Panc1 (cell line): ENCODE data around the gene RRP9. TPM values are rescaled to one million over a fixed set of nuclear protein-coding genes. Genes with fewer than 3 reads are reported as not detected.

Experiments used
- ATAC-seq: fragments of 200-7000 bp; cut with Tn5 transposase; 2 replicates; pipeline ENCODE4 v1.9.1; 2020; ENCODE audit warnings: mild to moderate bottlenecking, moderate library complexity
- BruUV-seq: library from RNA; stranded (reverse); fragments of 400-500 nt; replicated peaks from 2 replicates; lab custom pipeline; 2021; lab: Mats Ljungman, UMichigan
- CTCF ChIA-PET: fragments of 300-600 bp; sonication (Branson Sonifier 250); formaldehyde crosslinking; loops from one replicate; lab custom pipeline; 2022; ENCODE audit warnings: antibody characterized with exemption; lab: Charles Lee
- POLR2A ChIA-PET: fragments of 300-600 bp; sonication (Branson Sonifier 250); formaldehyde crosslinking; loops from one replicate; lab custom pipeline; 2022; ENCODE audit warnings: antibody characterized with exemption; lab: Charles Lee
- DNase-seq: peaks from one replicate; pipeline ENCODE4 v3.0.0-alpha.2; 2010; ENCODE audit warnings: low read depth, low spot score
- H3K27ac ChIP-seq: 2 replicates; pipeline ENCODE4 v1.5.1; 2011; ENCODE audit warnings: mild to moderate bottlenecking, low read length, inconsistent platforms
- H3K27me3 ChIP-seq: fragments of 200-500 bp; sonication (Bioruptor generic); 2 replicates; pipeline ENCODE4 v1.6.0; 2014; ENCODE audit warnings: low read length, inconsistent platforms; ENCODE audit not compliant: control insufficient read depth, insufficient read depth
- H3K36me3 ChIP-seq: fragments of 200-500 bp; sonication (Bioruptor generic); 2 replicates; pipeline ENCODE4 v1.5.1; 2014; ENCODE audit warnings: inconsistent platforms, mild to moderate bottlenecking, low read length, moderate library complexity; ENCODE audit not compliant: control insufficient read depth, insufficient read depth
- H3K4me1 ChIP-seq: 2 replicates; pipeline ENCODE4 v1.5.1; 2011; ENCODE audit warnings: inconsistent platforms, mild to moderate bottlenecking, low read length, moderate library complexity; ENCODE audit not compliant: control insufficient read depth, insufficient read depth
- H3K4me3 ChIP-seq, 2 experiments: 2 replicates each; pipeline ENCODE4 v1.5.1; 2011 to 2012; ENCODE audit warnings: low read depth in 2 of 2, low read length in 2 of 2, mild to moderate bottlenecking in 2 of 2, inconsistent platforms in 1 of 2, moderate library complexity in 1 of 2
- H3K9me3 ChIP-seq: fragments of 200-500 bp; sonication (Bioruptor generic); 2 replicates; pipeline ENCODE4 v1.5.1; 2014; ENCODE audit warnings: low read depth, mild to moderate bottlenecking, inconsistent platforms, low read length, moderate library complexity; ENCODE audit not compliant: control insufficient read depth, insufficient read depth
- POLR2AphosphoS5 ChIP-seq: IDR thresholded peaks from 2 replicates; pipeline ENCODE4 v1.6.1; 2012; ENCODE audit warnings: mild to moderate bottlenecking, low read depth, low read length, moderate library complexity
- SIN3A ChIP-seq: IDR thresholded peaks from 2 replicates; pipeline ENCODE4 v1.6.1; 2012; ENCODE audit warnings: low read depth, mild to moderate bottlenecking, low read length, moderate library complexity, borderline replicate concordance; ENCODE audit not compliant: insufficient read depth
- TCF7L2 ChIP-seq: IDR thresholded peaks from 2 replicates; pipeline ENCODE4 v1.6.1; 2011; ENCODE audit warnings: mild to moderate bottlenecking, low read depth, low read length, inconsistent platforms
- in situ Hi-C: cut with HindIII; loops from 2 replicates; pipeline ENCODE4 v1.10.0; 2016; ENCODE audit warnings: low sequenced_read_pairs, low pct_unique_long_range_greater_than_20kb
- intact Hi-C: fragments of 100-400 bp; cut with micrococcal nuclease; formaldehyde crosslinking; loops from one replicate; pipeline ENCODE4 v1.10.0; 2022; ENCODE audit not compliant: unreplicated experiment
- total RNA-seq: library from RNA; stranded (reverse); gene quantifications from one replicate; pipeline ENCODE4 v1.2.1, GENCODE V29; 2021; ENCODE audit not compliant: unreplicated experiment
- TF ChIP-seq, protein P1 (sequence below), 2 experiments: IDR thresholded peaks; 2 replicates each; pipeline ENCODE4 v1.6.1; 2011 to 2012; ENCODE audit warnings: low read depth in 2 of 2, control low read depth in 1 of 2, low read length in 1 of 2, mild to moderate bottlenecking in 1 of 2, moderate library complexity in 1 of 2; ENCODE audit not compliant: insufficient read depth in 1 of 2
- TF ChIP-seq, protein P2 (sequence below): fragments of 450-650 bp; IDR thresholded peaks from 2 replicates; pipeline ENCODE4 v1.5.1; 2017; ENCODE audit warnings: mild to moderate bottlenecking

The RRP9 gene
- total RNA-seq, 1 experiment from 2014 or later, result 54.5 TPM

DNA sequence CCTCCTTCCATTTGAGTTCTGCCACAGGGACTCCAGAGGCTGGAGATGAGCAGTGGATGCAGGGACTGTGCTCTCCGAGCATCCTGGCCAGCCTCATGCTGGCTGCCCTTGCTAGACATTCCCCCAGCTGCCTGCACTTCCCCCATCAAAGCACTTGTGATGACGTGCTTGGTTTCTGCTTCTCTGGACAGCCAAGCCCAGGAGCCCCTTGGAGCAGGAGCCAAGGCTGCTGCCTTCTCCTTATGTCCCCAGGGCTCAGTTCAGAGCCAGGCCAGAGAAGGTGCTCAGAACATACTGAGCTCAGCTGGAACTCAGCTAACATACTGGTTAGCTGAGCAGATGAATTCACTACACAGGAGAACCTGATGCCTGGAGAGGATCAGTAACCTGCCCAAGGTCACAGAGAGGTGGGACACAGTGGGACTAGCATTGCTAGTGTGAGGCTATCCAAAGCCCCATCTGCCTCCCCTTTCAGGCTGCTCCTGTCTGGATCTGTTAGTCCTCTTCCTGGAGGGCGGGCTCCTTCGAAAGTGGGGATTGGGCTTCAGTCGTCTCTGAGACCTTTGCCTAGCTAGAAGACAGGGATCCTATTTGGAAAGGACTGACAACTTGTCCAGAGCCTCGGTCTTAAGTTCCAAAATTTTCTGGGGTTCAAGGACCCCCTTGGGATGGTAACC lies 21.3 kb upstream of the RRP9 start:
- ATAC-seq, result no peak
- no peaks in the 10 kb centered on the region for H3K27me3 ChIP-seq
- H3K36me3 ChIP-seq, result no peaks in the 10 kb centered on the region
- CTCF ChIA-PET, result no interaction called here
- H3K4me3 ChIP-seq, result no peak overlapping the region
- intact Hi-C loops, result no loop called here
- in situ Hi-C loops, result no loop called here
- no peaks in the 10 kb centered on the region for H3K9me3 ChIP-seq
- BruUV-seq, result no TSS peak
- H3K27ac ChIP-seq, result no peak overlapping the region
- no peaks in the 10 kb centered on the region; the same call in none of the 2 replicates for H3K4me1 ChIP-seq
- no peak for DNase-seq
- POLR2A ChIA-PET, result interaction anchor here (0.6 kb wide), 1 partner anchor 220 kb away, joined by 4 read pairs; no protein-coding TSS in a partner anchor
- no peak for TF ChIP-seq TCF7L2
- TF ChIP-seq, protein P1, sequence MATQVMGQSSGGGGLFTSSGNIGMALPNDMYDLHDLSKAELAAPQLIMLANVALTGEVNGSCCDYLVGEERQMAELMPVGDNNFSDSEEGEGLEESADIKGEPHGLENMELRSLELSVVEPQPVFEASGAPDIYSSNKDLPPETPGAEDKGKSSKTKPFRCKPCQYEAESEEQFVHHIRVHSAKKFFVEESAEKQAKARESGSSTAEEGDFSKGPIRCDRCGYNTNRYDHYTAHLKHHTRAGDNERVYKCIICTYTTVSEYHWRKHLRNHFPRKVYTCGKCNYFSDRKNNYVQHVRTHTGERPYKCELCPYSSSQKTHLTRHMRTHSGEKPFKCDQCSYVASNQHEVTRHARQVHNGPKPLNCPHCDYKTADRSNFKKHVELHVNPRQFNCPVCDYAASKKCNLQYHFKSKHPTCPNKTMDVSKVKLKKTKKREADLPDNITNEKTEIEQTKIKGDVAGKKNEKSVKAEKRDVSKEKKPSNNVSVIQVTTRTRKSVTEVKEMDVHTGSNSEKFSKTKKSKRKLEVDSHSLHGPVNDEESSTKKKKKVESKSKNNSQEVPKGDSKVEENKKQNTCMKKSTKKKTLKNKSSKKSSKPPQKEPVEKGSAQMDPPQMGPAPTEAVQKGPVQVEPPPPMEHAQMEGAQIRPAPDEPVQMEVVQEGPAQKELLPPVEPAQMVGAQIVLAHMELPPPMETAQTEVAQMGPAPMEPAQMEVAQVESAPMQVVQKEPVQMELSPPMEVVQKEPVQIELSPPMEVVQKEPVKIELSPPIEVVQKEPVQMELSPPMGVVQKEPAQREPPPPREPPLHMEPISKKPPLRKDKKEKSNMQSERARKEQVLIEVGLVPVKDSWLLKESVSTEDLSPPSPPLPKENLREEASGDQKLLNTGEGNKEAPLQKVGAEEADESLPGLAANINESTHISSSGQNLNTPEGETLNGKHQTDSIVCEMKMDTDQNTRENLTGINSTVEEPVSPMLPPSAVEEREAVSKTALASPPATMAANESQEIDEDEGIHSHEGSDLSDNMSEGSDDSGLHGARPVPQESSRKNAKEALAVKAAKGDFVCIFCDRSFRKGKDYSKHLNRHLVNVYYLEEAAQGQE (IDR thresholded peaks at IDR 0.05; ENCODE audit: insufficient read depth in 1 of 2, low read depth in 2 of 2, low read length in 1 of 2), result no peak
- no peak for TF ChIP-seq SIN3A

DNA sequence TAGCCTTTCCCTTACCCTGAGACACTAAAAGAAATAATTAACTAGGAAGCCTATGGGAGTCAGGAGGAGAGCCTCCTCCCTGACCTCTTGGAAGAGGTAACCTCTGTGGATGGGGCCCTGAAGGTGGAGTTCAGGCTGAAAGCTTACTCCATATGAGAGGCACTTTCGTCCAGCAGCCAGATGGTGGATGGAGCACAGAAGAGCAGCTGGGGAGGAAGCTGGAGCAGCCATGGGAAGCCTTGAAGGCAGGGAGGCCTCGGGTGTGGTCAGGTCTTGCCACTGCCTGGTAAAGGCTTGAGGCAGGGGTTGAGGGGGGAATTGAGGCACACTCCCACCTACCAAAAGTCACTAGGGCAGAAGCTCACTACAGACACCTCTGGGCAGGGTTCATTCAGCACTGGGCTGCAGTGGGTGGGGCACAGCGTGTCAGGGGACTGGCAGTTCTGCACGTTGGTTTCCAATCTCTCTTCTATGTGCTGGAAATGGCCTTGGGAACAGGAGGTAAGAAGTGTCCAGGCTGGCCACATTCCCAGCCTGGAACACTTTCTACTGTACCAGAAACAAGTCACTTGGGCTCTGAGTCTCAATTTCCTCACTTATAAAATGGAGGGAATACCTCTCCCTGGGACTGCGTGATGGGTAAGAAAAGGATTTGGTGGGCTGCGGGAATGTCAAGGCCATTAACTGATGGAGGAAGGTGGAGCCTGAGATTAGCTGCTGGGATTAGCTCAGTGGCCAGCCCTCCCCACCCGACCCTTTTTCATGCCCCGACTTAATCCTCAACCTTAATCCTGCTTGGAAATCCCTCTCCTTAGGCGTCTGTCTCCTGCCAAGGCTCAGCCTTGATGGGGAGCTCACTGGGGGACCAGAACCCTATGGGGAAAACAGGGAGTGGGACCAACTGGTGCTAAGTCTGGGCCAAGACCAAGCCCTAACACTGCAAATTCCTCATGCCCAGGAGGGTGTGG lies 20.2 kb upstream of the RRP9 start:
- no peak overlapping the region for H3K4me3 ChIP-seq
- ChIA-PET POLR2A (no interaction called here), CTCF (interaction anchor here (0.9 kb wide), 1 partner anchor 19 kb away, joined by 3 read pairs; no protein-coding TSS in a partner anchor)
- no peaks in the 10 kb centered on the region for H3K27me3 ChIP-seq
- H3K27ac ChIP-seq, result no peak overlapping the region
- in situ Hi-C loops, result no loop called here
- DNase-seq (no peak), ATAC-seq (no peak)
- H3K36me3 ChIP-seq, result no peaks in the 10 kb centered on the region
- no TSS peak for BruUV-seq
- H3K9me3 ChIP-seq, result no peaks in the 10 kb centered on the region
- intact Hi-C loops, result no loop called here
- TF ChIP-seq, protein P1 (IDR thresholded peaks at IDR 0.05; ENCODE audit: insufficient read depth in 1 of 2, low read depth in 2 of 2, low read length in 1 of 2), result no peak
- TF ChIP-seq TCF7L2 (no peak), SIN3A (no peak), POLR2AphosphoS5 (no peak)
- TF ChIP-seq, protein P2, sequence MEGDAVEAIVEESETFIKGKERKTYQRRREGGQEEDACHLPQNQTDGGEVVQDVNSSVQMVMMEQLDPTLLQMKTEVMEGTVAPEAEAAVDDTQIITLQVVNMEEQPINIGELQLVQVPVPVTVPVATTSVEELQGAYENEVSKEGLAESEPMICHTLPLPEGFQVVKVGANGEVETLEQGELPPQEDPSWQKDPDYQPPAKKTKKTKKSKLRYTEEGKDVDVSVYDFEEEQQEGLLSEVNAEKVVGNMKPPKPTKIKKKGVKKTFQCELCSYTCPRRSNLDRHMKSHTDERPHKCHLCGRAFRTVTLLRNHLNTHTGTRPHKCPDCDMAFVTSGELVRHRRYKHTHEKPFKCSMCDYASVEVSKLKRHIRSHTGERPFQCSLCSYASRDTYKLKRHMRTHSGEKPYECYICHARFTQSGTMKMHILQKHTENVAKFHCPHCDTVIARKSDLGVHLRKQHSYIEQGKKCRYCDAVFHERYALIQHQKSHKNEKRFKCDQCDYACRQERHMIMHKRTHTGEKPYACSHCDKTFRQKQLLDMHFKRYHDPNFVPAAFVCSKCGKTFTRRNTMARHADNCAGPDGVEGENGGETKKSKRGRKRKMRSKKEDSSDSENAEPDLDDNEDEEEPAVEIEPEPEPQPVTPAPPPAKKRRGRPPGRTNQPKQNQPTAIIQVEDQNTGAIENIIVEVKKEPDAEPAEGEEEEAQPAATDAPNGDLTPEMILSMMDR, result no peak
- no peaks in the 10 kb centered on the region; the same call in none of the 2 replicates for H3K4me1 ChIP-seq
